Measurements from ENCODE around the gene TOMM20L. TPM values are rescaled to one million over a fixed set of nuclear protein-coding genes. Genes with fewer than 3 reads are reported as not detected.

TOMM20L gene
- total and polyA plus RNA-seq, 4 experiments from 2014 or later: not detected

DNA sequence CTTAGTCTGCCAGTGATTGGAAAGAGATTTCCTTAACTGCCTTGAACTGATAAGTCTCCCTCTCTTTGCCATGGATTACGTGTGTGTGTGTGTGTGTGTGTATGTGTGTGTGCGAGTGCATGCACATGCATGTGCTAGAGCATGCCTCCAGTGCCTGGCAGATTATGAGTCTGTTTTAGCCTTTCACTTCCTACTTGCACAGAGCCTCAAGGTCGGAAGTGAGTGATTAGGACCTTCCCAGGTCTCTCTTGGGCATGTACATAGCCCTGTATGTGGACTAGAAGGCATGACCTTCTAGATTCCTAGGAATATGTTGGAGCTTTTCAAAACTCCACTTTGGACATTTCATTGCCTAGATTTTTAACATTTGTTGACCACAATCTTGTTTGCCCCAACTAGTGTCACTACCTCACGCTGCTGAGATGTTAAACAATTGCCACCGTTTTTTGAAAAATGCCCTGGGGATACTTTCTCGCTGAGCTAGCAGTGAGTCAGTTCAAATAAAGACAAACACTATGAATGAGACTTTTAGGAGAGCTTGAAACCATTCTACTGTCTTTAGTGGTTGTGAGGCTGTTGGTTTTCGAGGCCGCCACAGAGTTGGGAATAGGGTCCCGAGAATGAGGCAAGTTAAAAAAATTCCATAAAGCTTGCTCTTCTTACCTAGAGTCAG is 60.0 kb downstream of the TOMM20L start:
- H3K27ac ChIP-seq (ENCODE audit: low read depth, low read length): no peak overlapping the region
- no peaks in the 10 kb centered on the region for H3K9me3 ChIP-seq (ENCODE audit: control insufficient read depth in 1 of 2, low read length in 2 of 2)
- no peaks in the 10 kb centered on the region for H3K27me3 Mint-ChIP-seq
- H3K4me3 Mint-ChIP-seq: no peak overlapping the region
- H3K4me1 ChIP-seq (ENCODE audit: insufficient read depth, low read length): no peaks in the 10 kb centered on the region
- H3K36me3 ChIP-seq (ENCODE audit: insufficient read depth, low read length): peaks cover 8% of the 10 kb centered on the region
- peaks cover 0 to 5% (median 2%) of the 10 kb centered on the region in 4 donors for H3K4me1 Mint-ChIP-seq
- peaks cover 52 to 68% of the 10 kb centered on the region in 2 donors for H3K36me3 Mint-ChIP-seq
- H3K9me3 Mint-ChIP-seq: no peaks in the 10 kb centered on the region
- DNase-seq: no peak
- intact Hi-C loops (cut with micrococcal nuclease): no loop called here
- POLR2A ChIA-PET (ENCODE audit: partially characterized antibody): interaction anchor here (1.5 kb wide), 1 partner anchor 28 kb away, joined by 5 read pairs; the partner anchor contains the start of genes KIAA0586 and TIMM9
- CTCF ChIA-PET (ENCODE audit: partially characterized antibody): interaction anchor here (1.3 kb wide), 1 partner anchor 9 kb away, joined by 3 read pairs; no protein-coding TSS in a partner anchor
- H3K27ac Mint-ChIP-seq: peak overlapping the region in 3 of 7 donors; percentile 2 to 31 (median 22)
- no peak overlapping the region for H3K4me3 ChIP-seq (ENCODE audit: low read length in 2 of 2)
- no peaks in the 10 kb centered on the region for H3K27me3 ChIP-seq (ENCODE audit: insufficient read depth, low read length)

Other genes starting within 250 kb of the TOMM20L start
- not detected for gene ARMH4, start 243.7 kb upstream of the TOMM20L start, total RNA-seq
- not detected for gene ARMH4, start 243.7 kb upstream of the TOMM20L start, polyA plus RNA-seq
- gene ACTR10, start 195.8 kb upstream of the TOMM20L start, total RNA-seq: 10 to 100 TPM; 53.7 to 54.9 TPM
- 10 to 100 TPM; 85.5 to 87.8 TPM for gene ACTR10, start 195.8 kb upstream of the TOMM20L start, polyA plus RNA-seq
- gene PSMA3, start 151.1 kb upstream of the TOMM20L start, total RNA-seq: 100 to 1,000 TPM; 133 to 138 TPM
- 100 to 1,000 TPM; 167 to 180 TPM for gene PSMA3, start 151.1 kb upstream of the TOMM20L start, polyA plus RNA-seq
- gene ARID4A, start 97.4 kb upstream of the TOMM20L start, total RNA-seq: 10 to 100 TPM; 80.0 to 84.1 TPM
- gene ARID4A, start 97.4 kb upstream of the TOMM20L start, polyA plus RNA-seq: 10 to 100 TPM; 12.8 to 37.5 TPM
- gene TIMM9, start 31.6 kb downstream of the TOMM20L start, total RNA-seq: 10 to 100 TPM; 28.0 to 28.3 TPM
- 10 to 100 TPM; 41.5 to 51.9 TPM for gene TIMM9, start 31.6 kb downstream of the TOMM20L start, polyA plus RNA-seq
- gene KIAA0586, start 31.8 kb downstream of the TOMM20L start, total RNA-seq: 10 to 100 TPM; 43.3 to 48.2 TPM
- gene KIAA0586, start 31.8 kb downstream of the TOMM20L start, polyA plus RNA-seq: 10 to 100 TPM; 13.7 to 24.8 TPM
- 1 to 10 TPM; 1.4 to 1.8 TPM for gene DACT1, start 242.0 kb downstream of the TOMM20L start, total RNA-seq
- gene DACT1, start 242.0 kb downstream of the TOMM20L start, polyA plus RNA-seq: 1 to 10 TPM; 1.1 to 8.0 TPM

Measured in CD4-positive, alpha-beta memory T cell (primary cell).